Activated T-cell treated with anti-CD3 and anti-CD28 coated beads, Interleukin-2, amount 50 U/mL, for 1 hour (primary cell): ENCODE measurements around the gene PRKD1.
"Not testable (repeated sequence)": the region's sequence is repeated elsewhere in the genome, so short reads cannot be mapped to it uniquely, and the experiment has no call there.

ENCODE experiments used
- DNase-seq: peaks from one replicate; pipeline ENCODE4 v3.0.0-alpha.2; 2020

PRKD1 gene

DNA sequence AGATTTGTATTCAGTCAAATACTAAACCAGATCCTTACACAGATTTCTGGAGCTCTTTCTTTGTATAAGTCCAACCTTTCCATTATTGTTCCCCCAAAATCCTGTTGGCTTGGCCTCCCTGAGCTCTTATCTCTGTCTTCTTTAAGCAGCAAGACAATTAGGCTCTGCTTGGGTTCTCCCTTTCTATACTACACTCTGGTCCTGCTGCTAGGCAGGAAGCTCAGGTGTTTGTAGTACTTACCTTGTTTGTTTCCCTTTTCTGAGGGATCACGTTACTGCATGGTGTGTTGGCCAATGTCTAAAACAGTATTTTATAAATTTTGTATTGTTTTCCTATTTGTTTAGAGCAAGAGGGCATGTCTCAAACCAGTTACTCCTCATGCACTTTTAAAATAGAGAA, 192.9 kb downstream of the PRKD1 start:
- DNase-seq, result no peak

DNA sequence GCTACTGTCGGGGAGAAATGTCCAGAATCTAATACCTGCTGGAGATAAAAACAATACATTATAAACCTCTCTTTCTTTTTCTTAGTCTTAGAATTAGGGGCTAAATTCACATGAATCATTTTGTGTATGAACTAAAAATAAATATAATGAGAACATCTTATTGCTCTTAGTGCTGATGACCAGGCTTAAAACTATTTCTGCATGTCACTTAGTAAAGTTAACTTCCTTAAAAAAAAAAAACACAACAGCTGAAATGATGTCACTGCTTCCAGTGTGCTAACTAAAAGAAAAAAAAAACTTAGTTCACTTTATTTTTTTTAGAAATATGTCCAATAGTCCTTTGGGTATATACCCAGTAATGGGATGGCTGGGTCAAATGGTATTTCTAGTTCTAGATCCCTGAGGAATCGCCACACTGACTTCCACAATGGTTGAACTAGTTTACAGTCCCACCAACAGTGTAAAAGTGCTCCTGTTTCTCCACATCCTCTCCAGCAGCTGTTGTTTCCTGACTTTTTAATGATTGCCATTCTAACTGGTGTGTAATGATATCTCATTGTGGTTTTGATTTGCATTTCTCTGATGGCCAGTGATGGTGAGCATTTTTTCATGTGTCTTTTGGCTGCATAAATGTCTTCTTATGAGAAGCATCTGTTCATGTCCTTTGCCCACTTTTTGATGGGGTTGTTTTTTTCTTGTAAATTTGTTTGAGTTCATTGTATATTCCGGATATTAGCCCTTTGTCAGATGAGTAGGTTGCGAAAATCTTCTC, 200.9 kb downstream of the PRKD1 start:
- DNase-seq, result not testable (repeated sequence)

DNA sequence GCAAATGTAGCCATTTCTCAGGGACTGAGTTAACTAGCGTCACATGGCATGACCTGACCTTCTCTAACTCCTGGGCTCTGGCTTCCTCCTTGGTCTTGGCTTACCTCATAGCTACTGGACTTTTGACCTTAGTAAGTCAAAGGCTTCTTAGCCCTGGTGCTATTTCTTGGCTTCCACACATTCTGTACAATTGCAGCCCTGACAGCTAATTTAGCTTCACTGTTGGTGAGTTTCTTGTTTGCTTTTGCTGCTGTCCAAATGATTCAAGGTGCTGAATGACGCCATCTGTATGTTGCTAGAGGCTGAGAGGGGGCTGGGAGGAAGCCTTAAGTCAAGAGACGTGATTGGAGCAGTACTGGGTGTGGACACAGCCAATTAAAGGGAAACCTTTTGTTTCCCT, 202.7 kb downstream of the PRKD1 start:
- DNase-seq, result no peak

DNA sequence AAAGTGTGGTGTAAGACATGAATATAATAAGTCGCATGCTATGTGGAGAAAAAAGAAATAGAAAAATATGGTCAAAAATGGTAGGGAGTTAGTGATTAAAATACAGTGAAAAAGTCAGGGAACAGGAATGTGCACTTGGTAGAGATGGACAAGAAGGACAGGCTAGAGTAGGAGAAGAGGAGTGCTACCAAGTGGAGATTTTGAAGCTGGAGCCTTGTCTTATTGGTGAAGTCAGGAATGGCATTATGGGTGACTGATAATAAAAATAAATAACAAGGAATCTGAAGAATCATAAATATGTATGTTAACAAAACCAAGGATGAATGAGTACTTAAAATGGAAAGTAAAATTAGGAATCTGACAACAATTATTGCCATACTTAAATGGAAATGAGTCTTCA, 204.8 kb downstream of the PRKD1 start:
- DNase-seq, result no peak

DNA sequence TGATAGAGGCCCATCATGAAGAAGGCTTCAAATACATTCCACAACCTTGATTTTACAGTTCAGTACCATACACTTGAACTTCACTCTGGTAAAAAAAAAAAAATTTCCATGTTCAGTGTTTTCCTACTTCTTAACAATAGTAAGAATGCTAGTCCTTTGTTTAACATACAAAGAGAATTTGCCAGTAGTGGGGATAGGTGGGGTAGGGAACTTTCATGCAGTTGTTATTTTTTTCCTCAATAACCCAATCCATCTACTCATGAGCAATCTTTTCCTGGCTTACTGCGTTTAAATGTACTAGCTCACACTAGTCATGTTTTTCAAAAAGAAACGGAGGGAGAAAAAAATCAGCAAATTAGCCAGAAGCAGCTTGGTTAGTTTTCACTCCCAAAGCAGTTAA, 206.1 kb downstream of the PRKD1 start:
- DNase-seq, result no peak

DNA sequence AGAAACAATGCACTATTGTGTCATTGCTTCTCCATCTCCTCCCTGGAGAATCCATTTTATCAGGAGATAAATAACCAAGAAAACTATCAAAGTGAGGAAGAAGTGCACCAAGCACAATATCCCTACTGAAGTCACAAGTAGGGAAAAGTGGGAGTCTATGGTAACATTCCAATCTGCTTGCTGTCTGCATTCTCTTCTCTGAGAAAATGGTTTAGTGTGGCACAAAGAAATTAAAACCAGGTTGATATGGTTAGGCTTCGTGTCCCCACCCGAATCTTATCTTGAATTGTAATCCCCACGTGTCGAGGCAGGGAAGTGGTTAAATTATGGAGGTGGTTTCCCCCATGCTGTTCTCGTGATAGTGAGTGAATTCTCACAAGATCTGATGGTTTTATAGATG, 209.7 kb downstream of the PRKD1 start:
- DNase-seq, result no peak

DNA sequence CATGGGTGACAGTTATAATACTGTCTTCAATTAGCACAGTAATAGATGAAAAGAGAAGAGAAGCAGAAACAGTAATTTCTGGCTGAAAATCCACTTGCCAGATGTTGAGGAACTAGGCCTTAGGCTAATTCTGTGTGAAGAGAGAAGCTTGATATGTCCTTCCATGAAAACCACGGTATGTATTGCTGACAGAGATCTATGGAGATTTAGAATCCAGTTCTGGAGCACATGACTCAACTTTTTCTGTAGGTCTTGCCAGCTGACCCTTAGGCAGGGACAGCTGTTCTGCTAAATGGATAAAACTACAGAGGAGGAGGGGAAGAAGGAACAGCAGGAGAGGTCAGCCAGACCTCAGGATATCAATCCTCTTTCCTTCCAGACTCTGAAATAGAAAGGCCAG, 211.5 kb downstream of the PRKD1 start:
- DNase-seq, result no peak

DNA sequence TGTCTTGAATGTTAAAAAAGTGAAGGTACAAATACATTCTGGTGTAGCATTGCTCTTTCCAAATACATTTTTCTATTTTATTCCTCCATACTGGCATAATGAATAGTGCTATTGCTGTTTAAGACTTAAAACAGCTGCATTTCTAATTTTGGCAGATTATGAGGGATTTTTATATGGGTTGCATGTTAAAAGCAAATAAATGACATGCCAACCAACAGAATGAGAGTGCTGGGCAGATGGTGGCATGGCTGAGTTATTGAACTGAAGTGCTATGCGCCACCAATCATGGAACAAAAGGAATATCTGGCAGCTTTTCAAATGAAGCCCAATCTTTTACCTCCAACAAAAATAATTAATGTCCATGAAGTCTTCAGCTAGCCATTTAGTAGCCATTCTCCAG, 215.0 kb downstream of the PRKD1 start:
- DNase-seq, result no peak

DNA sequence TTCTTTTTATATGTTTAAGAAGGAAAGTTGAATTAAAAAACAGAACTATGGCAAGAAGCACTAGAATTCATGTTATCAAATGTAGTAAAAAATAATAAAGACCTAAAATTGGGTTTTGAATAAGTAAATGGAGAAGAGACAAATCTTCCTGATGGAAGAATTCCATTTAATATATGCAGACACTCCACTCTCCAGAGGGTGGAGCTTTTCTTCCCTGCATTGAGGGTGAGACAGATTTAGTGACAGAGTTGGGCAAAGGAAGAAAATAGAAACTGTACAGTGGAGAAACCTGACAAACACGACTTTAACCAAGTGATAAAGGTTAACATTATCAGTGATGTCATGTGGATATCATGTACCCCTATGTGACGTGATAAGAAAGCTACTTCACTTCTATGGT, 217.6 kb downstream of the PRKD1 start:
- DNase-seq, result no peak

DNA sequence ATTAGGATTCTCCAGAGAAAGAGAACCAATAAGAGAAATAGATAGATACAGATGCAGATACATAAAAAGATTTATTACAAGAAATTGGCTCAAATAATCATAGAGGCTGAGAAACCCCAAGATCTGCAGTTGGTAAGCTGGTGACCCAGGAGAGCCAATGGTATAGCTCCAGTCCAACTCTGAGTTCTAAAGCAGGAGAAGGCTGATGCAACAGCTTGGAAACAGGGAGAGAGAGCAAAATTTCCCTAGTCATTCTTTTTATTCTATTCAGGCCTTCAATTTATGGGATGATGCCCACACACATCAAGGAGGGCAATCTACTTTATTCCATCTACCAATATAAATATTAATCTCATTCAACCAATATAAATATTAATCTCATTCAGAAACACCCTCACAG, 218.2 kb downstream of the PRKD1 start:
- DNase-seq, result no peak

DNA sequence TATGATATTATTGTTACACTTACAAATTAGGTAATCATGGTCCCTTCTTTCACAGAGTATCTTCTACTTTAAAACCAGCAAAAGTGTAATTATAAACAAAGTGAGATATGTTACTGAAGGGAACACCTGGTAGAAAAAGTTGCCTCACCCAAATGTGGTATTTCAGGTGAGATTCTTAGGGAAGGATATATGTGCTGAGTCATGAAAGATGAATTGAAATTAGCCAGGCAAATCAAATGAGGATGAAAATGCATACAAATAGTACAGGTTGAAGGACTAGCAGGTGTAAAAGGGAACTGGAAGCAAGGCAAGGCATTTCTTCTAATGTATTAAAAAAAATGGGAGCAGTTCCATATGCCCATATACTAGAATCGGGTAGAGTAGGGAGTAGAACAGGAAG, 220.9 kb downstream of the PRKD1 start:
- no peak for DNase-seq

DNA sequence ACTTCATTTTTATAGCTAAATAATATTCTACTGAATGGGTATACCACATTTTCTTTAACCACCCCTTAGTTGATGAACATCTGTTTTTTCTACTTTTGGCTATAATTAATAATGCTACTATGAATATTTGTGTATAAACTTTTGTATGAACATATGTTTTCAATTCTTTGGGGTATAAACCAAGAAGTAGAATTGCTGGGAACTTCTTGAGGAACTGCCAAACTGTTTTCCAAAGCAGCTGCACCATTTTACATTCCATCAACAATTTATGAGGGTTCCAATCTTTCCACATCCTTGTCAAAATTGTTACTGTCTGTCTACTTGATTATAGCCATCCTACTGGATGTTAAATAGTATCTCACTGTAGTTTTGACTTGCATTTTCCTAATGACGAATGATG, 221.8 kb downstream of the PRKD1 start:
- DNase-seq, result no peak

DNA sequence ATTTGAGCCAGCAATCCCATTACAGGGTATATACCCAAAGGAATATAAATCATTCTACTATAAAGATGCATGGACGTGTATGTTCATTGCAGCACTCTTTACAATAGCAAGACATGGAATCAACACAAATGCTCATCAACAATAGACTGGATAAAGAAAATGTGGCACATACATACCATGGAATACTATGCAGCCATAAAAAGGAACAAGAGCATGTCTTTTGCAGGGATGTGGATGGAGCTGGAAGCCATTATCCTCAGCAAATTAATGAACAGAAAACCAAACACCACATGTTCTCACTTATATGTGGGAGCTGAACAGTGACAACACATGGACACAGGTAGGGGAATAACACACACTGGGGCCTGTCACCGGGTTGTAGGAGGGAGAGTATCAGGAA, 238.1 kb downstream of the PRKD1 start:
- DNase-seq, result not testable (repeated sequence)

DNA sequence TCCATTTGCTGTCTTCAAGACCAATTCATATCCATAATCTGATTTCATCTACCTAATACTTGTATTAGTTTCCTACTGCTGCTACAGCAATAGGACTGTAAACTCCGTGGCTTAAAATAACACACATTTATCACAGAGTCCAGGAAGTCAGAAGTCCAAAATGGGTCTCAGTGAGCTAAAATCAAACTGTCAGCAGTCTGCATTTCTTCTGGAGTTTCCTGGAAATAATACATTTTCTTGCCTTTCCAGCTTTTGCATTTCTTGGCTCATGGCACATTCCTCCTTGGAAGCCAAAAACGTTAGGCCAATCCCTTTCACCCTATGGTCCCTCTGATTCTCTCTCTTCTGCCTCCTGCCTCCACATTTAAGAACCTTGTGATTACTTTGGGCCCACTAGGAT, 239.8 kb downstream of the PRKD1 start:
- no peak for DNase-seq

DNA sequence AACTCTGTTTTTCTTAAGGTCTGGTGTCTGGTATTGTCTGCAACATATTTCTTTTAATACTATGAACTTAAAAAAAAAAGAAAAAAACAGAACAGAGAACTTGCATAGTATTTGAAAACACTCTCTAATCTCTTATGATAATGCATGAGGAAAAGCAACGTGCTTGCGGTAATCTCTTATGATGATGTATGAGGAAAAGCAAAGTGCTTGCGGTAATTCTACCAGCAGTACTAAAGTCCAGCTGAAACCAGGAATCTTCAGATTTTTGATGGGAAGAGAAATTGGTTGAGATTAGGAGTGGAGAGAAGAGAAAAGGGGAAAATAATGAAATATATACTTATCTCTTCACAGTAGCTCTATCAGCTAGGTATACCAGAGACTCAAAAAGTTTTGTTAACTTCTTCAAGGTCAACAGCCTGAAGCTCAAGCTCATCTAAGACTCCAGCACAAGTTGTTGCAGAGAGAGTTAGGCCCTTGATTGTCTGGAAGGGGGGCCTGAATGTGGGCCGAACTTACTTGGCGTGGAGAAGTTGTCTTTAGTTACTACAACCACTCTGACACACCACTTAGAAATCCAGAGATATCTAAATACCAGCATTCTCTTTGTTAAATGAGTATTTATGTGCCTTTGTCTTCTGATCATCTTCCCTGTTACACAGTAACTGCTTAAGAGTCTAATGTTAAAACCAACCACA, 240.4 kb downstream of the PRKD1 start:
- no peak for DNase-seq

DNA sequence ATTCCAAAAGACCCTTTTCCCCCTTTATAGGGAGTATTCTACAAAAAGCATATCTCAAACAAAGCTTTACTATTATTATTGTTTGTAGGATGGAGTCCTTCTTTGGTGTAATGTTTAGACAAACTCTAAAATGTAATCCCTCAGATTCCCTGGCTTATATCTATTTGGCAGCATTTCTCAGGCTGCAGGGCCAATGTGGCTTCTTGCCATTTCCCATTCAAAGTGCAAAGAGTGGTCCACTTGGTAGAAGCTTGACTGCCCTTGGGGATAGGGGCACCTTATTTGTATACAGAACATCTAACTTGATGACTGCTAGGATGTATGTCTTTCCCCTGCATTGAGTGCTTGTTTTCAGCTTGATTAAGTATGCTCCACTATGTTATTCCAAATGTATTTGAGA, 242.7 kb downstream of the PRKD1 start:
- no peak for DNase-seq

DNA sequence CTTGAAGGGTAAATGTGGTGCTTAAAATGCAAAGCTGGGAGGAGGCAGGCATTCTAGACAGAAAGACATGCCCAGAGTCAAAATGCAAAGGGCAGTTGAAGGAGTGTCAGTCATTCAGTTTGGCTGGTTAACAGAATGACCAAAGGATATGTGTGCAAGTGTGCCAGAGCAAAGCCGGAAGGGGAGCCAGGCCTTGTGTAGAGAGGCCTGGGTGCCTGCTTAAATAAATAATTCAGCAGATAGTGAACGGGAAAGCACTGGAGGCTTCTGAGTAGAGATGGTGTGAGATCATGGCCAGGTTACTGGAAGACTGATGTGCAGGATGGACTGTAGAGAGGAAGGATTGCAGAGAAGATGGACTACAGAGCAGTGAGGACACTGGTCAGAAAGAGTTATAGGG, 244.9 kb downstream of the PRKD1 start:
- DNase-seq, result no peak

DNA sequence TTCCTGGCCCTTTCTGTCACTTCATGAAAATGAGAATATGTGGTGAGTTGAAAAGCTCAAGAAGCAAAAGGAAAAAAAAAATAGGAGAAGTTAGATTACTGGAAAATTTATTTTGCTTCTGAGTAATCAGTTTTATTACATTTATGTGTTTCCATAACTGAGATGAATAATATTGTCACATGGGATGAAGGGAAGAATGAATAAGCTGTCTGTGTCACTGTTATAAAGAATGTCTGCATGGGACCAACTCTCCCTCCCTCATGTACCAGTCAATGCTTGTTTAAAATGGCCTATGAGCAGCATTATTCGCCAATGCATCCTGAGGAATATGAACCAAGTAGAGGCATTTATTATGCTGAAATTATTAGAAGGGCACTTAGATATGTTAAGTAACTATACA, 246.3 kb downstream of the PRKD1 start:
- DNase-seq, result no peak

DNA sequence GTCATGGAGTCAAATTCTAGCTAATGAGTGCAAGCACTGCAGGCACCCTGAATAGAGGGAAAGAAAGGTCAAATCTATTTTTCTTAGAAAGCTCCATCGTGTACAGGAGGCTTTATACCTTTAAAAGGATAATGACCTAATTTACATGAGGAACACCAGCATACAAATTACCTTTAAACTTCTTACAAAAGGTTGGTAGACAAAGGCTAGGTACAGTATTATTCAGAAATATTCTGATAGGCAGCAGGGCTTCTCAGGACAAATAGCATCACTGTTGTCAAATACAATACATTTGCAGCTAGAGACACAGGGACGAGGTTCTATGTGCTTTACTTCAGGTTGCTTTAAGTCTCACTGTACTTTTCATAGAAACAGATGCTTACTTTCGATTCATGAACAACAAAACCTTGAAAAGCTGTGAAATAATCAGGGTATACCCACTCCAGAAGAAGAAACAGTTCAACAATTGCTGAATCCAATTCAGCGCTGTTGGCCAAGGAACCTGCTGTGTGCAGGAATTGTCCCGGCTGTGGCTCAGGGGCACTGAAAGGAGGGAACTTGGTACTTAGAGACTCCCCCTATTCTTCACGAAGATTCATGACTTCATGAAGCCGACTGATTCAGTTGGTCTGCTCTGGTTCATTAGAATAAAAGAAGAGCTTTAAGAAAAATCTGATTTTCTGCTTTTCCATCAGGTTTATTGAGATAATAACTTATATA, 252.9 kb downstream of the PRKD1 start:
- DNase-seq, result no peak

DNA sequence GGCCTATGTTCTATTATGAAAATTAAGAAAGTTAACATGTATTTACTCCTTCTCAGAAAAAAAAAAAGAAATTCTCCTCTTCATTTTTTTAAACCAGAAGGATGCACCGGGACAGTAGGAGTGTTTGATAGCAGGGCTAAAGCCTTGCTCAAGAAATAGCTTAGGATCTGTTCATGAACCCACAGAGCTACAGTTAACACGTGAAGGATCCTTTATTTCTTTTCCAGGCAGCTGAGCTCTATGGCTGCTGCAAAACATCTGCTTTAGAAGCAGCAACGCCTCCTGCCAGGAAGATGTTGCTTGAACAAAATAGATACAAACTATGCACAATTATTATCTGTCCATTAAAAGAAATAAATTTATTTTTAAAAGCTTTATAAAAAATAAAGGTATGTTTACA, 254.8 kb downstream of the PRKD1 start:
- no peak for DNase-seq

DNA sequence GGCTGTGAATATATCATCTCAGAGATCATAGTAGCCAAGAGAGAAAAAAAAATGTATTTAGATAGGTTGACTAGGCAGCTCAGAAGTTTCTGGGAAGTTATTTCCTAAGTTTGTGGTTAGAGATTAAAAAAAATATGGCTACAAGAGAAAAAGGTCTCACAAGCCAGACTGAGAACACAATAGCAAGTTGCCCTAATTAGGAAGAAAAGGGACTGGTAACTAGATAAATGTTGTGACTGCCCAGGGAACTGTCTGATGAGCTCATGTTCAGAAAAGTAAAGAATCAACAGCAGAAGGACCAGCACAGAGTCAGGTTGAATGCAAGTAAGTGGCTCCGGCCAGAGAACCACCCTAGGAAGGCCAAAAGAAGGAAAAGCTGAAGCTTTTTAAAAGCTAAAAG, 256.6 kb downstream of the PRKD1 start:
- no peak for DNase-seq

DNA sequence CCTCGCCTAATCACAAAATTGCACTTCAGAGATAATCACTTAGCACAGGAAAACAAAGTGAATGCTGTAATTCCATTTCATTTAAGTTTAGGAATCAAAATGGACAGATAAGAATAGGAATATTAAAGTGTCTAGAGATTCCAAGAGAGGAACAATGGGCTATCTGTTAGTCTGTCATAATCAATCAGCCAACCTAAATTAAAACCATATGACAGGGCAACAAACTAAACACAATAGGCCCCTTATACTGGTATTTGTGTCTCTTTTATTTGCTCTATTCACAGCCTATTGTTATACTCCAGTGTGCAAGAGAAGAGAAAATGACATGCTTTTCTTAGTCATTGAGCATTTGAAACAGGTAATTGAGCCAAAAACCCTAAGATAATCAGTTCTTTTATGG, 259.4 kb downstream of the PRKD1 start:
- no peak for DNase-seq

DNA sequence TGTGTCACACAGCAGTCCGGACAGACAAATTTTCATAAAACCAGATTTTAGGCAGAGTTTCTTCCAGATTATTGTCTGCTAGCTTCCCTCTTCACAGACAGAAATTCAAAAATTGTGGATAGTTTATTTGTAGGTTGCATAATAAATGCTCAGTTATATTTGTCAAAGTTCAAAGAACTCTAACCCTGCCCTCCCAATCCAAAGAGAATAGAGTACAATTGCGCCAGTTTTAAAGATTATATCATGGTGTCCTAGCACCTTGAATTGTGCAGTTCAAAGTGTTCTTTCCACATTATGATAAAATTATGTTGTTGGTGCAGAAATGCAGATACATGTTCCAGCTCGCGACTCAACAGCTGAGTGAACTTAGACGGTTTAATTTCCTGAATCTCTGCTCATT, 263.1 kb downstream of the PRKD1 start:
- DNase-seq, result no peak

DNA sequence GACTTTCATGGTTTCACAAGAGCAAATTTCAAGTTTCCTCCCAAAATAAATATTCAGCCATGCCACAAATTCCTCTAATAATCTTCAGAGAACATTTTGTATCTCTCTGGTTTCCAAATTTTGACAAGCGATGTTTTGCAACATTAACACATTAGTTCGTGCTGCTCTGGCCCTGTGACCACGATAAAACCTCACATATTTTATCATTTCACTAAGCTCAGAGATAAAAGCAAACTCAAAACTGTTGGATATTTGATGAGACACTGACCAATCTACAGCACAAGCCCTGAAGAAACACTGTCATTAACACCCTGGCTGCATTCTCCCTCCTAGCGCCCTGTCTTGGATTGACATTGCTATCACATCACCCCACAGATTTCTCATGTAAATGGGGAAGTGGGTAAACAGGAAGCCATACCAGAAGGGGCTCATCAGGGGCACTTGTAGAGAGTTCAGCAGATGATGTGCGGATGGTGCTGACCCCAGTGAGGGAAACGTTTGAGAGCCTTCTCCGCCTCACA, 264.3 kb downstream of the PRKD1 start:
- no peak for DNase-seq
